NCI-H1436 treated with DMSO at 0.1 percent for 48 hours (cell line): ENCODE measurements around the gene SLC44A3.

Experiments
- DNase-seq: peaks from one replicate; lab custom pipeline; 2025; lab: John Stamatoyannopoulos, UW

Gene SLC44A3

DNA sequence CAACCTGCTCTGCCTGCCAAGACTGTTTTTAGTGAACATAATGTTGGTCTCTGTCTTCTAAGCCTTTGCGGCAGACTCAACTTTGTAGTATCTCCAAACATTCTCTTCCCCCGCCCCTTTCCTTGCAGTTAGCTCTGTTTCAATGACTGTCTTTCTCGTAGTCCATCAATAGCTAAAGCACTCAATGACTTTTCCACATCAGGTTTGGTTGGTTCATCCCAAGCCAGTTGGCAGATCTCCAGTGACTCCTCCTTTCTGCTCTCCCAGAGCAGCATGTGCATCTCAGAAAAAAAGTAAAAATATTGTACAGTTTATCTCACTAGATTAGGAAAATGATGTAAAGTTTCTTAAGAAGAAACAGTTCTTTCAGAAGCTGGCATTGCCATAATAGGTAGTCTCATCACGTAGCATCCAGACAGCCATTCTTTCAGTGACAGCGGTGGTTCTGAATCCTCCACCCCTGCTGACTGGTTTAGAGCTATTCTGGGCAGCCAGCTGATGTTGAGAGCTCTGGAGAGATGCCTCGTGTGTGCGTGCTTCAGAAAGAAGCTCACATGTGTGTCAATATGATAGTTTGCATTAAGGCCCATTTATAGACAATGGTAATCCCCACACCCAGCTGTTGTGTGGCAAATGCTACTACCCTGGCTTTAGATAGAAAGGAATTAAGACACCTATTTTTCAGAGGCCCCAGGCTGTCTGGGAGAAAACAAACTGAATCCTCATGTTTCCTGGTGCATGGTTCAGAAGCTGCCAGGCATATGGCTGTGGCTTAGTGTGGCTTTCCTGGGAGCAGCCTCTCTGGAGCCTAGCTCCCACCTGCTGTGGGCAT is 53.6 kb downstream of the SLC44A3 start:
- DNase-seq, result no peak

DNA sequence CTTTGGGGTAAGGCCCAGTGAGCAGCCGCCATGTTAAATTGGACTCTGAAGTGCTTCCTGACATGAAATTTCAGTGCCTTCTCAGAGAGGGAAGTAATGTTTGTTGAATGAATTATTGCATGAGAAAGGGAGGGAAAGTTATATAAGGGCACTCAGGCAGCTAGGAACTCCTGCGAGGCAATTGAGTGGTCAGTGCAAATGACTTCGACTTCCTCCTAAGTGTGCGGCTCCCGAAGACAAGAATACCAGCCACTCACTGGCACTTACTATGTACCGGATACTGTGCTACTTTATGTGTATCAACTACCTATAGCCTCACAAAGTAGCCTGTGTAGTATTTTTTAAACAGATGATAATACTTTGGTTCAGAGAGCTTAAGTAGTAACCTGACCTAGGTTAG is 54.3 kb downstream of the SLC44A3 start:
- DNase-seq, result no peak

DNA sequence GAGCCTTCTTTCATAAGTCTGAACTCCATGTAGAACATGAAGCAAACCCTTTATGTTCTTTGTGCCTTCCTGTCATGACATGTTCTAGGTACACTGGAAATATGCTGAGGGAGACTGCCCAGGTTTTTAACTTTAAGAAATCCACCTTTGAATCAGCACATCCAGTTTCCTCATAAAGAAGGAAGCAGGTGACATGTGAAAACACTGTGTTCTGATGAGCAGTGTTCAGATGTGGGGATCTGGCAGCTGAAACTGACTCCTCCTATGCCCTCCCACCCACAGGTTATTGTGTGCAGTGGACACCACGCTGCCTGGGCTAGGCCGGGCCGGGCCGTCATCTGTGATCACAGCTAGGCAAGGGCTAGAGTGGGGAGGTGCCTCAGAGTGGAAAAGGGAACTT is 55.6 kb downstream of the SLC44A3 start:
- no peak for DNase-seq

DNA sequence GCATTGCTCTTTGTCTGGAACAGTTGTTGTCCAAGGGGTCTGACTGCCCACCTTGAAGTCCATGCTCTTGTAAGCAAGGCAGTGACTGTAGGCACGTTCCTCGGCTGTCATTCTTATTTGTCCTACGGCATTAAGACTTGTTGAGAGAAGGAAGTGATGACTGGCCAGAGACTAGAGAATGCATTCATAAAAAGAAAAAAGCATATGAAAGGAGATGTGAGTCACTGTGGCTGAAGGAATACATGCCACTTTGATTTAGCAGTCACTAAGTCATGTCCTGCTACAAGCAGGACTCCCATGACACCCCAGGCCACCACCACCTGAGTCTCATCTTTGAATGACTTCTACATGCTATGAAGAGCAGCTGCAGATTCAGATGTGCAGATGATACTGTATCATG is 56.2 kb downstream of the SLC44A3 start:
- DNase-seq, result no peak

DNA sequence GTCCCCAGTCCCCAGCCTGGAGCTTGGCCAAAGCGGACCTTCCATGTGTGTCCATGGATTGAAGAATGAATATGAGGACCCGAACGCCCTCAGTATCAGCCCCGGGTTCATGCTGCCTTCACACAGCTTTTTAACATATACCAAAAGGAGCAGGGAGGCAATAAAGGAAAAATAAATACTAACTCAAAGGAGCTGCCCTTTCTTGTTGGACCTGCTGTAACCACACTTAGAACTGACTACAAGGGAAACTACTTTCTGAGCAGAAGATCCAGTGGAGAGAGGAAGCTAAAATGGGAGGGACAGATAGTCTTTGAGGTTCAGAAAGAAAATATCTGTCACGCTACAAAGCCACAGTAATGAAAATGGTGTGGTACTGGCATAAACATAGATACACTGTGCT is 58.2 kb downstream of the SLC44A3 start:
- no peak for DNase-seq

DNA sequence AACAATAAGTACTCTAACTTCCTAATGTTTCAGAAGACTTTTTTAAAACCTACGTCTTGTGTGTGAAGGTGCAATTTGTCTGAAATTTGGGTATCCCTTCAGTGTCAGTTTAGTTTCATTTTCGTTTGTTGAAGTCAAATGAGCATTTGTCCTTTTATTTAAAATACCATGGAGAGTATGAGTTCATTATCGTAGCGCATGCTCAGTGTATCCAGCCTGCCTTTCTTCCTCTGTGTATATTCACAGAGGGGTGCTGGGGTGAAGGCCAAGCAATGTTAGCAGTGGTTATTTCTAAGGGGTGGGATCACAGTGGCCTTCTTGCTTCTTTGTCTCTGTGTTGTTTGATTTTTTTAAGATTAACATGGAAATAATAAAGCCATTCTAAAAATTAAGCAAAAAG is 63.5 kb downstream of the SLC44A3 start:
- no peak for DNase-seq

DNA sequence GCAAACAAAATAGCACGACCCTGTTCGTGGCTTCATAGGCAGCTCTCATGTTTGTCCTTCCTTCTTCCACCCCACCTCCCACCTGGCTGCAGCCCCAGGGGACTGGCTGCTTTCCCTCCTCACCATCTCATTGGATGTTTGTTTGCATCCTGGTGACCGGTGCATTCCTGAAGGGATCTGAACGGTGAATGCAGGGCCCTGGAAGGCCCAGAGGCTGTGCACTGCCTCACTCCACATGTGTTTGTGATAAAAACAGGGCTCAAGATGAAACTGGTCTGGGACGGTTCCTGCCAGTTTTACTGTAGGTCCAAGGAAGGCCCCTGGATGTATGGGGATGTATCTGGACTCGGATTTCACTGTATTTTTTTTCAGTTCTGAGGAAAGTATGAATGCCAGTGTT is 63.9 kb downstream of the SLC44A3 start:
- no peak for DNase-seq

DNA sequence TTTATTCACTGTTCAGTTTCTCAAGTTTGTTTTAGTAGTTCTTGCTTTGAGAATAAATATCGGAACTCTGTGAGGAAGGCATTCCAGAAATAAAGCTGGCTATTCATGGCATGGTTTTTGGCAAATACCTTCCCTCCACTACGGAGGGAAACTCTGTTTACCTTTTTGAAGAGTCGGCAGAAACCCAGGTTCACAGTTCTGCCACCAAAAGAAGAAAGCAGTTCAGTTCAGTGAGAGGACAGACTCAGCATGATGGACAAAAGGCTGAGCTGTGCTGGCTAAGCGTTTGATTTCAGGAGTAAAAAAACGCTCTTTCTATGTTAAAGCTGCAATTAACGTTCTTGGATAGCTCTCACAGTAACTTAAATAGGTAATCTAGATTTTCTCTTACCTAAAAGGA is 64.3 kb downstream of the SLC44A3 start:
- no peak for DNase-seq

DNA sequence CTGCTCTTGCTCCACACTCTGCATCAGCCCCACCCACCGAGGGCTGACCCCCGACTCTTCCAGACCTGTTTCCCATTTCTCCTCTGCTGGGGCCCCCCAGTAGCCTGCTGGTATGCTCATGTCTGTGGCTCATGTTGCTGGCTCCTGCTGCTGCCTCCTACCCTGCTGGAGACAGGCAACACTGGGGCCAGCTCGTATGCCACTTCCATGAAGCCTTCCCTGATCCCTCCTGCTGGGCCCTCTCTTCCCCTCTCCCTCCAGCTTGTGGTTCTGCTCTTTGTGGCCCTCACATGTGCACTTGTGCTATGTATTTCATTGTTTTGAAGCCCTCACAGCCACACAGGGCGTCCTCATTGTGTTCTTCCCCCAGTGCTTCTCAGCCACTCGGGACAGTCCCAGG is 66.2 kb downstream of the SLC44A3 start:
- DNase-seq, result no peak

DNA sequence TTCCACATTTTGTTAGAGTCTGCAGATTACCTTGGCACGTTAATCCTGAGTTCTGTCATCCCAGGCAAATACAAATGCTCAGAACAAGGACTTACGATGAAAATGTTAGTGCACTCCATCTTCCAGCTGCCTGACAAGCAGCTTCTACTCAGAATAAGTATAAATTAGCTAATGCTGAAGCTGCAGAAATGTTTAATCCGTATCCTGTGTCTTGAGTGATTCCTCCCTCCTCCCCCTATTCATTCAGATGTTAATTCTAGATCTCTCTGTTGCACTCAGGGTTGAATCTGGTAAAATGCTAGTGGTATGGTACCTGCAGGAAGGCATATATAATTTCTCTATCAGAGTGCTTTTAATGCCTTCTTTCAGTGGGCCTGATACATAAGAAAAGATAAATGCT is 66.9 kb downstream of the SLC44A3 start:
- no peak for DNase-seq

DNA sequence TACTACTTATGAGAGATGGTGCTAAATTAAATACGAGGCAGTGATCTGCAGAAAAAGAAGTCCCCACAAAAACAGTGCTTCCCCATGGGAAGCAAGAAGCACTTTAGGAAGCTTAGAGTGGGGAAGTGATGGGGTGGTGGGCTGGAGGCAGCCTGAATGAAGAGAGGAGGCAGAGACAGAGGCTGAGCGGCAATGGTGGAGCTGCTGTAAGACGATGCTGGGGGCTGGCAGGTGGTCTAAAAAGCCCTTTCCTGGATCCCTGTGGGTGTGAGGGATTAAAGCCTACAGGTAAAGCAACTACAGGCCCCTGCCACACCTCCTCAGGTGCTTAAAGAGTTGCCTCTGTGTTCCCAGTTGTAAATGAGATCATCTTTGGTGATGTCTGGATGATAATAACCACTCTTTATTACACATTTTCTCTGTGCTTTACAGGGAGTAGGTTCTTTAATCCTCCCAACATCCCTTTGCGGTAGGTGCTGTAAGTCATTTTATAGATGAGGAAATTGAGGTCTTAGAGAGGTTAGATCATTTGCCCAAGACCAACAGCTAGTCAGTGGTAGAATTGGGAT is 67.5 kb downstream of the SLC44A3 start:
- no peak for DNase-seq

DNA sequence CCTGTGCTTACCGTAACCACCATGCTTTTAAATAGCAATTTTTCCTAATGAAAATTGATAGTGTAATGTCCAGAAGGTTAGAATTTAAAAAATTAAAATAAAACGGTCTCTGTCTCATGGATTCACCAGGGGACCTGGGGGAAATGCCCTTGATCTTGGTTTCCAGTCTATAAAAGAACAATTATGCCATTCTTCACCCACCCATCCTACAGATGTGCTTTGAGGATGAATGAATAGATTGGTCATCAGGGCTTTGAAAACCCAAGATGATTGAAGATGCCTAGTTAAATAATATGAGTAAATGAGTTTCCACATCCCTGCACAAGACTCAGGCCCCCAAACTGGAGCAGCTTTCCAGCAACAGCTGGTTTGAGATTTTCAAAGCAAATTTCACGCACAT is 68.0 kb downstream of the SLC44A3 start:
- DNase-seq, result no peak

DNA sequence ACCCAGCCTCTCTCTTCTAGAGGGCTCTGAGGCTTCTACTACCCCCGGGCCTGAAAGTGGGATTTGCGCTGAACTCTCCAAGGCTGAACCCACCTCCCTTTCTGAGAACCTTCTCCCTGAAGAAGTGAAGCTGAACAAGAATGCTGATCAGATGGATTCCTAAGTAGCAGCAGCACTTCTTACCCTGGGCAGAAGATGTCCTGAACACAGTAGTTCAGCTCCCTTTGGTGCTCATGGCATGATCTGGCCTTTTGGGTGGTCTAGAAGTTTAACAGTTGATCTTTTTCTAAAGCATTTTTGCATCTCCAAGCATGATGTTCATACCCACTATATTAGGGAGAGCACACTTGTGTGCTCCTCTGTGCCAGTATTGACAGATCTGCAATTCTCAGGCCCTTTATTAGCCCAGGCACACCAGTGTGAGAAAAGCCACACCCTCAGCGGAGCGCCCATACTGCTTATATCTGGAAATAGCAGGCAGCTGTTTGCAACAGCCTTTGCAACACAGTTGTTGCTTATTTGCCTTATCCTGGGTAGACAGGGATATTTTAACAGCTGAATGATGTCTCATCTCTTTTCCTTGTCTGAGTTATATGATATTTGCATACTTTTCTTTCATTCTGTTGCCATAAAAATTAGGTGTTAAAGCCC is 72.6 kb downstream of the SLC44A3 start:
- DNase-seq, result no peak

DNA sequence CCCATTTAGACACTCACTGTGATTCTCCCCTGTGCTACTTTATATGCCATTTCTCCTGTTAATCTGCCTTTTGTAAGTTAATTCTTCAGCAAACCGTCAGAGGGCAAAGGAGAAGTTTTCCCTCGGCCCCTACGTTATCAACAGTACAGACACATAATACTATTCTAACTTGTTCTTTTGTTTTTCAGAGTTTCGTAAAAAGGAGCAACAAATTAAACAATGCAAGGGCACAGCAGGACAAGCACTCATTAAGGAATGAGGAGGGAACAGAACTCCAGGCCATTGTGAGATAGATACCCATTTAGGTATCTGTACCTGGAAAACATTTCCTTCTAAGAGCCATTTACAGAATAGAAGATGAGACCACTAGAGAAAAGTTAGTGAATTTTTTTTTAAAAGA is 74.5 kb downstream of the SLC44A3 start:
- no peak for DNase-seq

DNA sequence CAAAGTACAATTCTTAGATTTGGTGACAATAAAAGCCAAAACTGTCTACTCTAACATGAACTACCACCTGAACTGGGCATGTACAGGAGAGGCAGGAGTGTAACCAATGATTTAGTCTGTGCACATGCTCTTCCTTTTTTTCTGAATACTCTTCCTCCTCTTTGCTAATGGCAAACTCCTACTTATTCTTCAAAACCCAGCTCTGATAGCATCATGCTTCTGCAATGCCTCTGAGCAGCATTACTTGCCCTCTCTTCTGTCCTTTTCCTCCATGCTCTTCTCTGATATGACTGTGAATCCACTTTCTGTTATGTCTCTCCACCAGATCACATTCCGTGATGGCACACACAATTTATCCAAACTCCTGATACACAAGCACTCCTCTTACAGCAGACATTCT is 75.4 kb downstream of the SLC44A3 start:
- DNase-seq, result no peak

DNA sequence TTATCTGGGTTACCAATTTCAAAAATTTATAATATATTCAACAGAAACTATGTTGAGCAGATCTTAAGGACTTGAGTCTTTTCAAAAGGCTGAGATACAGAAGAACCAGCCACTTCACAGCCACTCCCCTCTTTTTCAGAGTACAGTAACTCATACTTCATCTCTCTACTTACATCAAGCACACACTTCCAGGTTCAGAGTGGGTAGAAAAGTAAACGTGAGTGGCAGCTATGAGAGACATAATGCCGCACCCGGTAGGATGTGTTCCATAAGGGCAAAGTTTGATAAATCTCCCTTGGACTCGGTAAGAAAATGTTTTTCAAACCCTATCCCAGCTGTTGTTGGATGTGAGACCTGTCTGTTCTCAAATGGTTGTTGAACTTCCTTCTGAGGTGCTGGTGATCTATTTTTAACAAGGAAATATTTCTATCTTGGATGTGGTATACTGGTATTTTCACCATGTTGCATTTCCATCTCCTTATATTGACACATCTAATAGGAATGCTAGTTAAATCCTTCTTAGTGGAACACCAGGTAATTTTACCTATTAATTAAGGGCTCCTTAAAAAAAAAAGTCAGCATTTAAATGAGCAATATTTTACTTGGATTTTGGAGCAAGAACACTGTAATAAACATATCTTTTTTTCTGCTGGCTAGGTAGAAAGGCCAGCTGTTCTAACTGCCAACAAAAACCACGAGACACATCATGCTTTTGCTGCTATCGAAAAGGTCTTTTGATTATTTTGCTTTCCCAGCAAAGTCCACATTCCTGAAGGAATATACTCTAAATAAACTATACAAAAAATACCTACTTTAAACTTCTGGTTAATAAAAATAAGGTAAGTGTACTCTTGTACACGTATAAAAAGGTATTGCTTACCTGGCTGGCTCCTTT is 78.6 kb downstream of the SLC44A3 start:
- no peak for DNase-seq

DNA sequence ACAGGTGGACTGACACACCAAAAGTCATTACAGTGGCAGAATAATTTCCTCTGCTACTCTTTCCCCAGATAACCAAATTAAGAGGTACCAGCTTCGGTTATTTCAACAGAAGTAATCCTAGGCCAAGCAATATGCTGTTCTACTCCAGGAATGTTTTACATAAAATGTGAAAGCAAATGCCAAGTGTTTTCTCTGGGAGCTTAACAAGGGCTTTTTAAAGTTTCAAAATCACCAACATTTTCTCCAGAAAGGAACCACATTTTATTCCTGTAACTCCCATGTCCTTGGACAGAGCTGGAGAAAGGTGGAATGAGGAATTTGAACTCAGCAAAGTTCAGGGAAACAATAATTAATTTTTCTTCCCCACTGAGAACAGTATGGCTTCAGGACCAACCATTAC is 79.6 kb downstream of the SLC44A3 start:
- DNase-seq, result no peak

DNA sequence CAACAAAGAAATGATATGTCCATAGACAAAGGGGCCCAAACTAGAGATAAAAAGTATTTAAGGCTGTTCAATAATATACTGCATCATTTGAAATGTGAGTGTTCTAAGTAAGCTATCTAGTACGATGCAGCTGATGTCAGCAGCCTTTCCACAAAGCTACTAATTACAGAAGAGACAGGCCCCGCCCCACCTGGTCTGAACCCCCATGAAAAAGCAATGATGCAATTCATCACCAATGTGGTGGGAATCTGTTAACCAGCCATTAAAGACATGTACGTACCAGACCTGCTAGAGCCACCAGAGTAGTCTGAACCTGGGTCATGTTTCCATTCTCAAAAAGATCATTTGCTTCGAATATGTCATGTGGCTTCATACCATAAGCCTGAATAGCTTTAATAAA is 81.7 kb downstream of the SLC44A3 start:
- DNase-seq, result no peak

DNA sequence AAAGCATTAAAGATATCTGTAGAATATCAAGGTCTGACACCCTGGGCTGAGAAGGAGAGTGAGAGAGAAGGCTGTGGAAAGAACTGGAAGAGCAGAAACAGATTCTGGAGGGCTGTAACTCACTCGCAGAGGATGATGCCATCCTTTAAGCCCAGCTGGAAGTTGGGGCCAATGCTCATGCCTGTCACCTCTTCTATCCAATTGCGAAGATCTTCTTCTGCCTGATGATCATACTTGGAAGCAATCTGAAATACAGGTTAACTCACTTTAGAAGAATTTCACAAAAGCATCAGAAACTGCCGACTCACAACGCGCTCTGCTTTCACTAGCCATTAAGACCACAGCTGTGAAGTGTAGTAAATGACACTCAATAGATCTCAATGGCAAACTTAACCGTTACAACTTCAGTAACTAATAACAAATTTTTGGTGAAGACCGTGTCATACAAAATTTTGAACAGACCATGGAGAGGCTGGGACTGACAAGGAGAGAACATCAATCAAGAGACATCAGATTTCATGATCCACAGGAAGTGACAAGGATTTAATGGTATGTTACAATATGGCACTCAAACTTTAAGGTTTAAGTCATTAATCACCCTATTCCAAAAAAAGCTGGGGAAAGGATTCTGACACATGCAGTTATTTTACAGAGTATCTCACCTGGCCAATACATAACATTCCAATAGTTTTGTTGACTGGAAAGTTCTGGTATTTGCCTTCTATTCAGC is 83.3 kb downstream of the SLC44A3 start:
- no peak for DNase-seq

DNA sequence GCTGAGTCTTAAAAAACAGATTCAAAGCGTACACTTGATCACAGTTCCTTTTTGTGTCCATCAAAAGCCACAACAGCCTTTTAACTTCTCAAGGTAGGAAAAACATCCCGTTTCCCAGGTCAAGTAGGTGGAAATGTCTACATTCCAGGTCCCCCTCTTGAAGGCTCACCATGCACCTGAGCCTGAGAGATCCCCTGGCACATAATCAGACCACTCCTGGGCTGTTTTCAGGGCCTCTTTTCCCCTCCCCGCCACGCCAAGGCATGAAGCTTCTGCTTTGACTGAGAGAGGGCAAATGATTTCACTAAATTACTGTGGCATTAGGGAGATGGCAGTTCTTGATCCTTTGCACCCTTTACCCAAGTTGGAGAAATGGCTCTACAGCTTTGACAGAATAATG is 85.0 kb downstream of the SLC44A3 start:
- DNase-seq, result no peak

DNA sequence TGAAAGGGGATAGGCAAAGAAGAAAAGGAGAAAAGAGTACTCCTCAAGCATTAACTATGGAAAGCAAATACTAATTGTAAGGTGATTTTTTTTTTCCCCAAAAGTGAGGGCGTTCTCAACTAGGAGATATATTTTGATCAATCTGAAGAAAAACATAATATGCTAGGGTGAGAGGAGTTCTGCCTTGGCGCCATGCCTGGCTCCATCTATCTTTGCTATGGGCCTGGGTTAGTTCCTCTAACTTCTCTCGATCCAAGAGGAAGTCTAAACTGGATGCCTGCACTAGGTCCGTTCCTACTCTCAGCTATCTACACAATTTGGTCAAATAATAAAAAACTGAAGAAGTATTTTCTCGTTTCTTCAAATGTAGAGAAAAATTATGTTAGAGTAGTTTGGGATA is 86.2 kb downstream of the SLC44A3 start:
- DNase-seq, result no peak

DNA sequence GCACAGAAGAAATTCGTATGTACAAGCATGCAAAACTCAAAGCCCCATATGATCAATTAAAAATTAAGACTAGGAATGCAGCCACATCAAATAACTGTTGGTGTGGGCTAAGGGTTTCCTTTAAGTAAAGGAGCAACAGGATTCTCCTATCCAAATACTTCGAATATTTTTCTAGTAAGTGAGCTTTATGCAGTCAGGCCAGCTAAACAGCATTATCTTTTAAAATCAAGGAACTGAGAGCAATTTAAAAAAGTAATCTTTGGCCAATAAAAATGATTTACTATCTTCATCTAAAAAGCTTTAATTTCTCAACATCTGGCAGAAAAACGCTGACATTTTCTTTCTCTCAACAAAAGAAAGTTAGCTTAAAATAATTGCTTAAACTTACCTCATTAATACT is 87.0 kb downstream of the SLC44A3 start:
- DNase-seq, result no peak
